ENCODE results near the gene SMIM45.
A peak's percentile ranks its signal among the peaks of the same experiment; 100 is the strongest.

The SMIM45 gene

DNA sequence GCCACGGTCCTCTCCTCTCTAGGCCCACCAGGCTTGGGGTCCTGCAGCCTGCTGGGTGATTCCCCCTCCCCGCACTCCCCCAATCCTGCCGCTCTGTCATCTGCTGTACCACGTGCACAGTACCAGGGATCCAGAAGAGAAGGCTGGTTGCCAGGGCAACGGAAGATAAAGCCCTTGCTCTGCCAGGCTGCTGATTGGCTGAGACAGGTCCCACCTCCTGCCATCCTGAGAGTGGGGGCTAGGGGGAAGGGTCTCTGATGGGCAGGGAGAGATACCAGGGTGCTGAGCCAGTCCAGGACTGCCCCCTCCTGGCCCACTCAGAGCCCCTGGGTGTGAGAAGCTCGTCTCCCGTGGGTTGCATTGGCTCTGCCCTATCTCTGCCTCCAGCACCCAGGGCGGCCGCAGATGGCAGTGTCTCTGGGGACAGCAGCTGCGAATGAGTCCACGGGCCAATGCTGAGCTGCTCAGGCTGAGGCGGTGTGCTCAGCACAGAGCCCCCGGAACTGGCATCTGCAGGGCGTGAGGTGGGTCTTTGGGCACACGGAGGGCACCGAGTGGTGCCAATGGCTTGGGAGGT lies at the start of gene SMIM45:
Gene SMIM45 (plus strand): TSS at position 253 of the 577 bp plus-strand sequence.
- intact Hi-C loops (cut with micrococcal nuclease) = no loop called here
- Histone ChIP-seq H4K91ac (ENCODE audit: insufficient read depth, low read depth, low read length) (no peak within 1 kb of the TSS), H3K23ac (ENCODE audit: low read depth, low read length) (no peak within 1 kb of the TSS), H4K8ac (ENCODE audit: low read depth in 2 of 2, low read length in 2 of 2) (no peak within 1 kb of the TSS), H2AK5ac (ENCODE audit: low read depth, low read length) (no peak within 1 kb of the TSS), H3K4me2 (ENCODE audit: low read depth, low read length) (no peak within 1 kb of the TSS), H4K20me1 (ENCODE audit: insufficient read depth, low read length) (no peaks in the 10 kb centered on the region; the same call in 1 of the 2 replicates), H4K5ac (ENCODE audit: low read depth, low read length) (no peak within 1 kb of the TSS), H3K14ac (replicated peaks; ENCODE audit: low read depth, low read length) (no peak within 1 kb of the TSS), H3K56ac (ENCODE audit: extremely low read depth, insufficient read depth, low read length) (no peak within 1 kb of the TSS), H2AFZ (replicated peaks; ENCODE audit: low read length, poor library complexity) (no peak within 1 kb of the TSS), H3K18ac (ENCODE audit: low read depth, low read length) (no peak within 1 kb of the TSS), H3K4me1 (ENCODE audit: control insufficient read depth, insufficient read depth, low read length) (no peaks in the 10 kb centered on the region), H3K4me3 (ENCODE audit: insufficient read depth, low read depth, low read length) (no peak within 1 kb of the TSS), H2BK15ac (ENCODE audit: low read depth, low read length) (no peak within 1 kb of the TSS), H3K4ac (ENCODE audit: low read depth, low read length) (no peak within 1 kb of the TSS), H3K9me3 (ENCODE audit: control insufficient read depth, insufficient read depth, low read length) (no peaks in the 10 kb centered on the region), H2AK9ac (replicated peaks; ENCODE audit: low read depth, low read length, poor library complexity) (peak within 1 kb of the TSS; percentile 16), H3K27ac (ENCODE audit: insufficient read depth, low read length) (no peak within 1 kb of the TSS), H2BK5ac (ENCODE audit: low read depth, low read length, poor library complexity, severe bottlenecking) (no peak within 1 kb of the TSS), H2BK120ac (ENCODE audit: low read depth, low read length) (no peak within 1 kb of the TSS), H3K9ac (ENCODE audit: low read depth, low read length) (no peak within 1 kb of the TSS), H3K79me1 (ENCODE audit: low read depth in 1 of 2, low read length in 2 of 2) (no peaks in the 10 kb centered on the region), H3K36me3 (ENCODE audit: control insufficient read depth, insufficient read depth, low read length) (no peaks in the 10 kb centered on the region), H3K27me3 (ENCODE audit: control insufficient read depth, insufficient read depth, low read length) (no peaks in the 10 kb centered on the region), H2BK20ac (ENCODE audit: low read depth, low read length) (no peak within 1 kb of the TSS), H3K9me1 (ENCODE audit: insufficient read depth, low read length) (no peaks in the 10 kb centered on the region)
- no peak; the same call in 1 of the 2 replicates for ATAC-seq (ENCODE audit: low read depth)
- no TSS peak for BruUV-seq (replicated peaks)
- ChIA-PET CTCF (no interaction called here), POLR2A (ENCODE audit: unreplicated experiment) (no interaction called here)
- dilution Hi-C loops (cut with HindIII; ENCODE audit: low sequenced_read_pairs, unreplicated experiment) = no loop called here
- no CpG with 5 or more reads among the region's 16 CpGs for WGBS, 2 experiments (ENCODE audit: extremely low coverage in 2 of 2, insufficient read length in 1 of 2)
- TF ChIP-seq CHD1 (IDR thresholded peaks at IDR 0.05; ENCODE audit: low read depth, low read length) = no peak
- no peak for TF ChIP-seq CEBPB (IDR thresholded peaks at IDR 0.05; ENCODE audit: low read depth, low read length)
- TF ChIP-seq POLR2A (IDR thresholded peaks at IDR 0.05; ENCODE audit: low read depth, low read length) = no peak
- TF ChIP-seq, protein P1, sequence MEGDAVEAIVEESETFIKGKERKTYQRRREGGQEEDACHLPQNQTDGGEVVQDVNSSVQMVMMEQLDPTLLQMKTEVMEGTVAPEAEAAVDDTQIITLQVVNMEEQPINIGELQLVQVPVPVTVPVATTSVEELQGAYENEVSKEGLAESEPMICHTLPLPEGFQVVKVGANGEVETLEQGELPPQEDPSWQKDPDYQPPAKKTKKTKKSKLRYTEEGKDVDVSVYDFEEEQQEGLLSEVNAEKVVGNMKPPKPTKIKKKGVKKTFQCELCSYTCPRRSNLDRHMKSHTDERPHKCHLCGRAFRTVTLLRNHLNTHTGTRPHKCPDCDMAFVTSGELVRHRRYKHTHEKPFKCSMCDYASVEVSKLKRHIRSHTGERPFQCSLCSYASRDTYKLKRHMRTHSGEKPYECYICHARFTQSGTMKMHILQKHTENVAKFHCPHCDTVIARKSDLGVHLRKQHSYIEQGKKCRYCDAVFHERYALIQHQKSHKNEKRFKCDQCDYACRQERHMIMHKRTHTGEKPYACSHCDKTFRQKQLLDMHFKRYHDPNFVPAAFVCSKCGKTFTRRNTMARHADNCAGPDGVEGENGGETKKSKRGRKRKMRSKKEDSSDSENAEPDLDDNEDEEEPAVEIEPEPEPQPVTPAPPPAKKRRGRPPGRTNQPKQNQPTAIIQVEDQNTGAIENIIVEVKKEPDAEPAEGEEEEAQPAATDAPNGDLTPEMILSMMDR (conservative IDR thresholded peaks at IDR 0.05; ENCODE audit: low read depth, low read length) = no peak
- TF ChIP-seq, protein P2, sequence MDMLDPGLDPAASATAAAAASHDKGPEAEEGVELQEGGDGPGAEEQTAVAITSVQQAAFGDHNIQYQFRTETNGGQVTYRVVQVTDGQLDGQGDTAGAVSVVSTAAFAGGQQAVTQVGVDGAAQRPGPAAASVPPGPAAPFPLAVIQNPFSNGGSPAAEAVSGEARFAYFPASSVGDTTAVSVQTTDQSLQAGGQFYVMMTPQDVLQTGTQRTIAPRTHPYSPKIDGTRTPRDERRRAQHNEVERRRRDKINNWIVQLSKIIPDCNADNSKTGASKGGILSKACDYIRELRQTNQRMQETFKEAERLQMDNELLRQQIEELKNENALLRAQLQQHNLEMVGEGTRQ (IDR thresholded peaks at IDR 0.05; ENCODE audit: low read depth, low read length) = peak; percentile 51
- TF ChIP-seq SMC3 (IDR thresholded peaks at IDR 0.05; ENCODE audit: low read depth, low read length) = no peak
- DNase-seq = no peak
- in situ Hi-C loops (cut with MboI; ENCODE audit: low sequenced_read_pairs) = no loop called here

All from IMR-90 (cell line).